A673 (cell line): ENCODE measurements around the gene RNF40.

ENCODE experiments used
- CTCF ChIP-seq: fragments of 300-800, 200-600 bp; sonication (generic); conservative IDR thresholded peaks from 2 replicates; pipeline ENCODE4 v1.5.1; 2017; ENCODE audit warnings: low read depth, mild to moderate bottlenecking, antibody characterized with exemption, low read length, moderate library complexity, mixed read lengths
- EZH2 ChIP-seq: fragments of 200-600 bp; sonication (generic); IDR thresholded peaks from 2 replicates; pipeline ENCODE4 v1.6.1; 2017; ENCODE audit warnings: borderline replicate concordance, low read depth, mild to moderate bottlenecking, mixed read lengths, antibody characterized with exemption, low read length; ENCODE audit not compliant: poor library complexity, severe bottlenecking

GRCh38 chr16:30802936-30803335 is 40.8 kb downstream of the RNF40 start:
- no peak for TF ChIP-seq CTCF
- TF ChIP-seq EZH2: no peak
